ENCODE measurements around the gene NYAP1. TPM values are rescaled to one million over a fixed set of nuclear protein-coding genes. Genes with fewer than 3 reads are reported as not detected.

NYAP1 gene
- total RNA-seq, 1 donor from 2014 or later, result 1.2 TPM

- no peaks in the 10 kb centered on the region for H3K27me3 Mint-ChIP-seq (ENCODE audit: insufficient read depth, low read depth)
- Histone ChIP-seq H3K9me3 (ENCODE audit: low read depth) (no peaks in the 10 kb centered on the region), H3F3A (ENCODE audit: low read depth) (no peaks in the 10 kb centered on the region), H3K4me3 (no peak overlapping the region), H2AFZ (replicated peaks) (no peak overlapping the region), H4K20me1 (ENCODE audit: low read depth) (no peaks in the 10 kb centered on the region), H3K27ac (no peak overlapping the region), H3K79me2 (ENCODE audit: low read depth) (no peaks in the 10 kb centered on the region), H3K4me2 (no peak overlapping the region), H3K36me3 (no peaks in the 10 kb centered on the region), H3K27me3 (no peaks in the 10 kb centered on the region), H3K9ac (no peak overlapping the region), H3K4me1 (no peaks in the 10 kb centered on the region)
- H3K36me3 Mint-ChIP-seq, result no peaks in the 10 kb centered on the region
- TF ChIP-seq CTCF (IDR thresholded peaks at IDR 0.05), result no peak
- TF ChIP-seq EZH2 (IDR thresholded peaks at IDR 0.05), result no peak
- peak overlapping the region; percentile 75 for H3K27ac Mint-ChIP-seq
- H3K4me3 Mint-ChIP-seq, result no peak overlapping the region
- no peaks in the 10 kb centered on the region for H3K9me3 Mint-ChIP-seq
- DNase-seq (ENCODE audit: low spot score), result no peak
- peaks cover 9% of the 10 kb centered on the region for H3K4me1 Mint-ChIP-seq
Measured at GRCh38 chr7:100455206-100455605, 28.5 kb upstream of the NYAP1 start.

GRCh38 chr7:100456562-100456961, 27.2 kb upstream of the NYAP1 start:
- Mint-ChIP-seq H3K4me1 (peaks cover 9% of the 10 kb centered on the region), H3K4me3 (no peak overlapping the region), H3K36me3 (no peaks in the 10 kb centered on the region), H3K27me3 (ENCODE audit: insufficient read depth, low read depth) (no peaks in the 10 kb centered on the region), H3K27ac (no peak overlapping the region), H3K9me3 (no peaks in the 10 kb centered on the region)
- no peaks in the 10 kb centered on the region for H3K79me2 ChIP-seq (ENCODE audit: low read depth)
- H3F3A ChIP-seq (ENCODE audit: low read depth), result no peaks in the 10 kb centered on the region
- H2AFZ ChIP-seq (replicated peaks), result no peak overlapping the region
- no peak for DNase-seq (ENCODE audit: low spot score)
- H3K4me1 ChIP-seq, result no peaks in the 10 kb centered on the region
- H3K36me3 ChIP-seq, result no peaks in the 10 kb centered on the region
- TF ChIP-seq CTCF (IDR thresholded peaks at IDR 0.05) (peak; percentile 39), EZH2phosphoT487 (IDR thresholded peaks at IDR 0.05) (no peak), EZH2 (IDR thresholded peaks at IDR 0.05) (no peak)
- no peak overlapping the region for H3K27ac ChIP-seq
- no peak overlapping the region for H3K4me2 ChIP-seq
- no peaks in the 10 kb centered on the region for H3K9me3 ChIP-seq (ENCODE audit: low read depth)
- no peak overlapping the region for H3K4me3 ChIP-seq
- H3K9ac ChIP-seq, result no peak overlapping the region
- H3K27me3 ChIP-seq, result no peaks in the 10 kb centered on the region
- H4K20me1 ChIP-seq (ENCODE audit: low read depth), result no peaks in the 10 kb centered on the region

- H3K27ac Mint-ChIP-seq, result no peak overlapping the region
- Histone ChIP-seq H3K27ac (no peak overlapping the region), H3K79me2 (ENCODE audit: low read depth) (no peaks in the 10 kb centered on the region), H3F3A (ENCODE audit: low read depth) (no peaks in the 10 kb centered on the region), H3K9ac (no peak overlapping the region), H4K20me1 (ENCODE audit: low read depth) (no peaks in the 10 kb centered on the region), H3K27me3 (no peaks in the 10 kb centered on the region), H3K36me3 (no peaks in the 10 kb centered on the region), H2AFZ (replicated peaks) (no peak overlapping the region), H3K4me2 (no peak overlapping the region), H3K4me1 (no peaks in the 10 kb centered on the region), H3K9me3 (ENCODE audit: low read depth) (no peaks in the 10 kb centered on the region), H3K4me3 (no peak overlapping the region)
- no peak overlapping the region for H3K4me3 Mint-ChIP-seq
- DNase-seq (ENCODE audit: low spot score), result no peak
- no peaks in the 10 kb centered on the region for H3K27me3 Mint-ChIP-seq (ENCODE audit: insufficient read depth, low read depth)
- no peaks in the 10 kb centered on the region for H3K36me3 Mint-ChIP-seq
- no peaks in the 10 kb centered on the region for H3K9me3 Mint-ChIP-seq
- H3K4me1 Mint-ChIP-seq, result peaks cover 10% of the 10 kb centered on the region
- TF ChIP-seq EZH2phosphoT487 (IDR thresholded peaks at IDR 0.05) (no peak), EZH2 (IDR thresholded peaks at IDR 0.05) (no peak), CTCF (IDR thresholded peaks at IDR 0.05) (no peak)
Measured at GRCh38 chr7:100457033-100457432, 26.7 kb upstream of the NYAP1 start.
